A673 (cell line): ENCODE data around the gene DNMBP. TPM values are rescaled to one million over a fixed set of nuclear protein-coding genes. Genes with fewer than 3 reads are reported as not detected.

Experiments used
- BruUV-seq: library from RNA; stranded (reverse); fragments of 400-500 nt; replicated peaks from 2 replicates; lab custom pipeline; 2021; lab: Mats Ljungman, UMichigan
- CTCF ChIA-PET: fragments of 300-600 bp; sonication (Branson Sonifier 250); formaldehyde crosslinking; loops from one replicate; lab custom pipeline; 2022; ENCODE audit warnings: antibody characterized with exemption; lab: Charles Lee
- POLR2A ChIA-PET: fragments of 300-600 bp; sonication (Branson Sonifier 250); formaldehyde crosslinking; loops from one replicate; lab custom pipeline; 2022; ENCODE audit warnings: antibody characterized with exemption; ENCODE audit not compliant: low non-redundant PET; lab: Charles Lee
- DNase-seq: peaks from one replicate; pipeline ENCODE4 v3.0.0-alpha.2; 2015; ENCODE audit warnings: low spot score
- H3K27ac ChIP-seq: fragments of 200-600 bp; sonication (generic); 2 replicates; pipeline ENCODE4 v1.5.1; 2016; ENCODE audit warnings: mixed run types, low read depth, mild to moderate bottlenecking, mixed read lengths, antibody characterized with exemption, low read length; ENCODE audit not compliant: poor library complexity, severe bottlenecking
- H3K27me3 ChIP-seq: fragments of 200-600 bp; sonication (generic); replicated peaks from 2 replicates; pipeline ENCODE4 v1.6.1; 2017; ENCODE audit warnings: mixed run types, low read depth, mild to moderate bottlenecking, mixed read lengths, antibody characterized with exemption, low read length; ENCODE audit not compliant: insufficient read depth, poor library complexity
- H3K36me3 ChIP-seq: fragments of 200-600 bp; sonication (generic); 2 replicates; pipeline ENCODE4 v1.6.1; 2016; ENCODE audit warnings: mixed run types, mild to moderate bottlenecking, mixed read lengths, antibody characterized with exemption, low read length; ENCODE audit not compliant: insufficient read depth, poor library complexity, severe bottlenecking
- H3K4me1 ChIP-seq: fragments of 200-600 bp; sonication (generic); 2 replicates; pipeline ENCODE4 v1.6.1; 2017; ENCODE audit warnings: mixed run types, mild to moderate bottlenecking, mixed read lengths, antibody characterized with exemption, low read length; ENCODE audit not compliant: insufficient read depth, poor library complexity, severe bottlenecking
- H3K4me3 ChIP-seq: fragments of 200-600 bp; sonication (generic); 2 replicates; pipeline ENCODE4 v1.5.1; 2016; ENCODE audit warnings: low read depth, mixed run types, mild to moderate bottlenecking, mixed read lengths, low read length; ENCODE audit not compliant: poor library complexity, severe bottlenecking
- H3K9me3 ChIP-seq: fragments of 200-600 bp; sonication (generic); 2 replicates; pipeline ENCODE4 v1.6.1; 2016; ENCODE audit warnings: mixed run types, low read depth, mild to moderate bottlenecking, mixed read lengths, antibody characterized with exemption, low read length; ENCODE audit not compliant: poor library complexity, severe bottlenecking
- EZH2 ChIP-seq: fragments of 200-600 bp; sonication (generic); IDR thresholded peaks from 2 replicates; pipeline ENCODE4 v1.6.1; 2017; ENCODE audit warnings: borderline replicate concordance, low read depth, mild to moderate bottlenecking, mixed read lengths, antibody characterized with exemption, low read length; ENCODE audit not compliant: poor library complexity, severe bottlenecking
- intact Hi-C: fragments of 100-400 bp; cut with micrococcal nuclease; formaldehyde crosslinking; loops from one replicate; pipeline ENCODE4 v1.10.0; 2022; ENCODE audit not compliant: unreplicated experiment
- total RNA-seq: library from RNA; stranded (reverse); gene quantifications from 2 replicates; pipeline ENCODE4 v1.2.3, GENCODE V29; 2021
- TF ChIP-seq, protein P1 (sequence below): fragments of 300-800, 200-600 bp; sonication (generic); conservative IDR thresholded peaks from 2 replicates; pipeline ENCODE4 v1.5.1; 2017; ENCODE audit warnings: low read depth, mild to moderate bottlenecking, antibody characterized with exemption, low read length, moderate library complexity, mixed read lengths

DNMBP gene
- total RNA-seq, 1 experiment from 2014 or later: 28.0 TPM

DNA sequence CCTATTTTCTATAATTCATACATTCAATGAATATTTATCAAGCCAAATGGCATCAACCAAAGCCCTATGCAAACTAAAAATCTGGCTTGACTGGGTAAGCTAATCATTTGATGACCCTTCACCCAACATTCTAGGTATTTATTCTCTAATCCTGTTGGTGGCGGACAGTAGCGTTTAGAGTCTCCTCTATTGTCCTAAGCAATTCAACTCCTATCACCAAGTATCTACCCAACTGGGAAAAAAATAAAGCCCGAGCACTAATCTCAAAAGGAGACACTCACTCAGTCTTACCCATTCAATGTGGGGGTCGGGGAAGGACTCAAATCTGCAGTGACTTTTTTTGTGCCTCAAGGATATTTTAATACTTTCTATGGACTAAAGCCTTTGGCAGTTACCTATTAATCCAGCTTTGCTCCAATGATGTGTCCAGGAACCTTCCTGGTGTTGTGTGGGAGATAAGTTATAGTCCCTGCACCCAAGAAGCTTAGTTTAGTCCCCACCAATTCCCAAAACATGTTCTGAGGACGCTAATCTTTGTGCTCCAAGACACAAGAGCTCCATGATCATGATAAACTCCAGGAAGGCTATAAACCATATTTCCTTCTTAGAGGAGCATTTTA lies 30.6 kb downstream of the DNMBP start:
- no peaks in the 10 kb centered on the region for H3K36me3 ChIP-seq
- peaks cover 77% of the 10 kb centered on the region for H3K4me1 ChIP-seq
- intact Hi-C loops: loop anchor here (5.0 kb wide), 1 partner anchor 63 kb away; no protein-coding TSS in a partner anchor
- peak overlapping the region; percentile 38 for H3K27ac ChIP-seq
- BruUV-seq: no TSS peak
- H3K4me3 ChIP-seq: no peak overlapping the region
- no peaks in the 10 kb centered on the region for H3K27me3 ChIP-seq
- no peaks in the 10 kb centered on the region for H3K9me3 ChIP-seq
- TF ChIP-seq EZH2: no peak
- TF ChIP-seq, protein P1, sequence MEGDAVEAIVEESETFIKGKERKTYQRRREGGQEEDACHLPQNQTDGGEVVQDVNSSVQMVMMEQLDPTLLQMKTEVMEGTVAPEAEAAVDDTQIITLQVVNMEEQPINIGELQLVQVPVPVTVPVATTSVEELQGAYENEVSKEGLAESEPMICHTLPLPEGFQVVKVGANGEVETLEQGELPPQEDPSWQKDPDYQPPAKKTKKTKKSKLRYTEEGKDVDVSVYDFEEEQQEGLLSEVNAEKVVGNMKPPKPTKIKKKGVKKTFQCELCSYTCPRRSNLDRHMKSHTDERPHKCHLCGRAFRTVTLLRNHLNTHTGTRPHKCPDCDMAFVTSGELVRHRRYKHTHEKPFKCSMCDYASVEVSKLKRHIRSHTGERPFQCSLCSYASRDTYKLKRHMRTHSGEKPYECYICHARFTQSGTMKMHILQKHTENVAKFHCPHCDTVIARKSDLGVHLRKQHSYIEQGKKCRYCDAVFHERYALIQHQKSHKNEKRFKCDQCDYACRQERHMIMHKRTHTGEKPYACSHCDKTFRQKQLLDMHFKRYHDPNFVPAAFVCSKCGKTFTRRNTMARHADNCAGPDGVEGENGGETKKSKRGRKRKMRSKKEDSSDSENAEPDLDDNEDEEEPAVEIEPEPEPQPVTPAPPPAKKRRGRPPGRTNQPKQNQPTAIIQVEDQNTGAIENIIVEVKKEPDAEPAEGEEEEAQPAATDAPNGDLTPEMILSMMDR: no peak
- peak; percentile 34 for DNase-seq
- ChIA-PET POLR2A (interaction anchor here (0.6 to 0.7 kb wide), 2 partner anchors 14 to 37 kb away, joined by 3 to 4 read pairs; no protein-coding TSS in a partner anchor), CTCF (interaction anchor here (0.6 to 1.2 kb wide), 3 partner anchors 31 to 65 kb away, joined by 3 read pairs; partner anchors contain the start of gene DNMBP)

DNA sequence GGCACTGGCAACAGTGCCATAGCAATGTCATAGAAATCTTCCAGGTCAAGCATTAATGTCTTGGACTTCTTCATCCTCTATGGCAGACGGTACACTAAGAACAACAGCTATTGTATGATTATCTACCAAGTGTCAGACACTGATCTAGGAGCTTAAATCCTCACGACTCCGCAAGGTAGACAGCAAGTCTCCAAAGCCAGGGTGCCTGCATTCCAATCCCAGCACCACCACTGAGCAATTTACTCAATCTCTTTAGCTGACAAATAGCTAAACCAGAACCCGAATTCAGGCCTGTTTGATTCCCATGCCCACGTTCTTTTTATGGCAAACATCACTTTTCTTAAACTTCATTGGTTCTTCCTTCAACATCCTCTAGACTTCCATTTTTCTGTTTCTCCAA lies 31.8 kb downstream of the DNMBP start:
- BruUV-seq: no TSS peak
- H3K27me3 ChIP-seq: no peaks in the 10 kb centered on the region
- H3K27ac ChIP-seq: peak overlapping the region; percentile 84
- intact Hi-C loops: loop anchor here (2.0 to 5.0 kb wide), 2 partner anchors 31 to 64 kb away; partner anchors contain the start of gene DNMBP
- TF ChIP-seq, protein P1: no peak
- no peak for TF ChIP-seq EZH2
- no peak overlapping the region for H3K4me3 ChIP-seq
- peaks cover 65% of the 10 kb centered on the region for H3K4me1 ChIP-seq
- ChIA-PET CTCF (interaction anchor here (1.2 kb wide), 1 partner anchor 32 kb away, joined by 3 read pairs; the partner anchor contains the start of gene DNMBP), POLR2A (no interaction called here)
- DNase-seq: peak; percentile 29
- no peaks in the 10 kb centered on the region for H3K36me3 ChIP-seq
- no peaks in the 10 kb centered on the region for H3K9me3 ChIP-seq

DNA sequence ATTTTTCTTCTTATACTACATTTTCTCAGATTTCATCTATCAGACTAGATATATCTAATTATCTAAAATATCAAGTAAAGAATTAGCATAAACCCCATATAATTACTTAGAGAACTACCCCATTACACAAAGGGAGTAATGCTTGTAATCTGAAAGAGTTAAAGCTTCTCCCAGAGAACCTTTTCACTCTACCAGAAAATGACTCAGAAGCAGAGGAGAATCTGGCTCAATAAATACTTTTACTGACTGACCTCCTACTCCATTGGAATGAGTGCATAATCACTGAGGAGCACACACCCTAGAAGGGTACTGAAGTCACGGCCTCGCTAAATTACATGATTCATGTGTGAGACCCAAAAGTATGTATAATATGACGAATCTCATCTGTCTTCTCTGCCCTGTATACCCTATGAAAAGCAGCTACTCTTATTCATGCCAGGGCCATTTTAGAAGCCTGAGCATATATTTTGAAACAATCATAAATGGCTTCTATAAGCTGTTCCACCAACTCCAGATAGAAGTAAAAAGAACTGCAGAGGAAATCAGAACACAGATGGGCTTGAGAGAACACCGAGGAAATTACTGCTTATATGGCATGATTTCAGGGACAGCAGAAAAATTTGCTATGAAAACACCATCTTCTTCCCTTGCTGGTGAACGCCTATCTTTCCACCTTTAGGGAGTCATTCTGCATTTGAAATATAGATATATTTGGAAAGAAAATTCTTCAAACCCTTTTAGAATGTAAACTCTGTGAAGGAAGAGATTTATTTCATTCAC lies 32.7 kb downstream of the DNMBP start:
- Histone ChIP-seq H3K36me3 (no peaks in the 10 kb centered on the region), H3K4me1 (peaks cover 58% of the 10 kb centered on the region), H3K9me3 (no peaks in the 10 kb centered on the region), H3K4me3 (no peak overlapping the region), H3K27me3 (no peaks in the 10 kb centered on the region), H3K27ac (peak overlapping the region; percentile 84)
- no TSS peak for BruUV-seq
- DNase-seq: peak; percentile 67
- CTCF ChIA-PET: interaction anchor here (1.0 kb wide), 1 partner anchor 69 kb away, joined by 3 read pairs; no protein-coding TSS in a partner anchor
- TF ChIP-seq, protein P1: no peak
- TF ChIP-seq EZH2: no peak
- intact Hi-C loops: loop anchor here (2.0 to 5.0 kb wide), 2 partner anchors 32 to 65 kb away; partner anchors contain the start of gene DNMBP
- POLR2A ChIA-PET: no interaction called here
